ENCODE data around the gene HLA-DQA2. TPM values are rescaled to one million over a fixed set of nuclear protein-coding genes. Genes with fewer than 3 reads are reported as not detected.
"Not testable (repeated sequence)": the region's sequence is repeated elsewhere in the genome, so short reads cannot be mapped to it uniquely, and the experiment has no call there.

HLA-DQA2 gene
- total RNA-seq, 1 experiment from 2014 or later: not detected

DNA sequence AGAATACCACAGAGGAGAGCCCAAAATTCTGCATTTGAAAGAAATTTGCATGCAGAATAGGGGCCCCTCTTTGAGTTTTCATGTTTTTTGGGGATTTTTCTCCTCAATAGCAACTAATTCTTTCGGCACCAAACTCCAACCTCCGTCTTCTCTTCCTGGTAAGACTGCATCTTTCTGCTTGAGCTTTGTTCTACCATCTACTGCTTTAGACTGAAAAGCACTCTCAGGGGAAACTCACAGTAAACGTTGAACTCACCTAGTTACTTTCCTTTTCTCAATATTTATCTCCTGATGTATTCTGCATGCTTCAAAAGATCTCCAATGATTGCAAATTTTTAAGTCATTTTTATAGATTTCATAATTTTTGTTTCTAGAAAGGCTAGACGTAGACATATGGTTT is 37.8 kb upstream of the HLA-DQA2 start:
- H3K18ac ChIP-seq (ENCODE audit: insufficient read length, low read depth, low read length): no peak overlapping the region
- no peak overlapping the region for H2BK20ac ChIP-seq (ENCODE audit: low read depth, low read length, poor library complexity, severe bottlenecking)
- H3K27me3 Mint-ChIP-seq (ENCODE audit: low read depth): no peaks in the 10 kb centered on the region; the same call in 1 of the 2 replicates
- no peak overlapping the region for H2BK5ac ChIP-seq (ENCODE audit: insufficient read length, low read length)
- no peaks in the 10 kb centered on the region for H3K23me2 ChIP-seq (ENCODE audit: insufficient read length, low read depth, low read length, poor library complexity, severe bottlenecking)
- no peak overlapping the region for H4K5ac ChIP-seq (ENCODE audit: insufficient read length, low read depth, low read length)
- no peaks in the 10 kb centered on the region for H3K9me3 ChIP-seq (ENCODE audit: control insufficient read depth, low read depth, low read length)
- no peak overlapping the region for H4K91ac ChIP-seq (ENCODE audit: insufficient read length, low read depth, low read length)
- no peak overlapping the region for H2AFZ ChIP-seq (ENCODE audit: low read length)
- no peaks in the 10 kb centered on the region for H3K27me3 ChIP-seq (ENCODE audit: insufficient read depth, low read length)
- no peaks in the 10 kb centered on the region for H4K20me1 ChIP-seq (ENCODE audit: control insufficient read depth, insufficient read depth, insufficient read length)
- H3K79me2 ChIP-seq (ENCODE audit: insufficient read depth, low read length): no peaks in the 10 kb centered on the region
- no CpG with 5 or more reads among the region's 4 CpGs for WGBS (ENCODE audit: extremely low coverage, insufficient read length, low lambda C conversion rate)
- no peak overlapping the region for H3K9ac ChIP-seq (ENCODE audit: extremely low read depth, insufficient read length, low read length)
- peaks cover 3 to 7% of the 10 kb centered on the region in 2 experiments; a peak in 4 of 5 replicates for H3K9me3 Mint-ChIP-seq
- H3K4me1 ChIP-seq (ENCODE audit: insufficient read depth, low read length): no peaks in the 10 kb centered on the region
- H3T11ph ChIP-seq (ENCODE audit: low read length): no peak overlapping the region
- DNase-seq: no peak
- H3K36me3 Mint-ChIP-seq (ENCODE audit: insufficient read depth in 1 of 3, low read depth in 3 of 3): no peaks in the 10 kb centered on the region; a peak in 1 of 7 replicates
- H2BK120ac ChIP-seq (ENCODE audit: low read depth, low read length, poor library complexity, severe bottlenecking): no peak overlapping the region
- no peaks in the 10 kb centered on the region for H3K79me1 ChIP-seq (ENCODE audit: insufficient read depth, low read depth, low read length, poor library complexity, severe bottlenecking)
- no peak overlapping the region for H3K14ac ChIP-seq (ENCODE audit: insufficient read depth, low read length)
- H3K23ac ChIP-seq (ENCODE audit: insufficient read length, low read depth, low read length): no peak overlapping the region
- no peak overlapping the region for H3K27ac ChIP-seq (ENCODE audit: insufficient read length, low read depth, low read length)
- peaks cover 0 to 3% of the 10 kb centered on the region in 2 experiments; a peak in 2 of 4 replicates for H3K4me1 Mint-ChIP-seq
- no peak overlapping the region for H3K27ac Mint-ChIP-seq
- no peak overlapping the region for H2BK15ac ChIP-seq (ENCODE audit: low read depth, low read length)
- no peak overlapping the region for H3K4ac ChIP-seq (ENCODE audit: low read depth, low read length)
- no peak for TF ChIP-seq CTCF (conservative IDR thresholded peaks at IDR 0.05)
- no peak overlapping the region for H3K56ac ChIP-seq (ENCODE audit: insufficient read length, low read depth, low read length)
- H4K8ac ChIP-seq (replicated peaks; ENCODE audit: insufficient read length, low read depth, low read length): no peak overlapping the region
- H2BK12ac ChIP-seq (ENCODE audit: insufficient read length, low read depth, low read length): no peak overlapping the region
- H3K4me3 Mint-ChIP-seq: no peak overlapping the region
- H2AK5ac ChIP-seq (ENCODE audit: insufficient read length, low read length): no peak overlapping the region
- H3K4me2 ChIP-seq (ENCODE audit: insufficient read depth, insufficient read length, low read length): no peak overlapping the region

GRCh38 chr6:32705164-32705563 is 36.0 kb upstream of the HLA-DQA2 start:
- H4K20me1 ChIP-seq (ENCODE audit: control insufficient read depth, insufficient read depth, insufficient read length); H3K14ac ChIP-seq (ENCODE audit: insufficient read depth, low read length); H4K5ac ChIP-seq (ENCODE audit: insufficient read length, low read depth, low read length); H3T11ph ChIP-seq (ENCODE audit: low read length); H3K18ac ChIP-seq (ENCODE audit: insufficient read length, low read depth, low read length); H3K79me2 ChIP-seq (ENCODE audit: insufficient read depth, low read length); H3K79me1 ChIP-seq (ENCODE audit: insufficient read depth, low read depth, low read length, poor library complexity, severe bottlenecking); H2BK15ac ChIP-seq (ENCODE audit: low read depth, low read length); H3K23ac ChIP-seq (ENCODE audit: insufficient read length, low read depth, low read length); H3K56ac ChIP-seq (ENCODE audit: insufficient read length, low read depth, low read length); H4K8ac ChIP-seq (replicated peaks; ENCODE audit: insufficient read length, low read depth, low read length); H3K36me3 Mint-ChIP-seq (ENCODE audit: insufficient read depth in 1 of 3, low read depth in 3 of 3); H2AFZ ChIP-seq (ENCODE audit: low read length); H3K4me1 ChIP-seq (ENCODE audit: insufficient read depth, low read length); H4K91ac ChIP-seq (ENCODE audit: insufficient read length, low read depth, low read length); H2BK120ac ChIP-seq (ENCODE audit: low read depth, low read length, poor library complexity, severe bottlenecking); H3K9me3 Mint-ChIP-seq; H2BK12ac ChIP-seq (ENCODE audit: insufficient read length, low read depth, low read length); H3K9ac ChIP-seq (ENCODE audit: extremely low read depth, insufficient read length, low read length); H2BK20ac ChIP-seq (ENCODE audit: low read depth, low read length, poor library complexity, severe bottlenecking); H3K4me3 Mint-ChIP-seq; H3K4me2 ChIP-seq (ENCODE audit: insufficient read depth, insufficient read length, low read length); H3K9me3 ChIP-seq (ENCODE audit: control insufficient read depth, low read depth, low read length); H3K4ac ChIP-seq (ENCODE audit: low read depth, low read length); H2AK5ac ChIP-seq (ENCODE audit: insufficient read length, low read length); H3K27ac Mint-ChIP-seq; H3K4me1 Mint-ChIP-seq; H3K27me3 ChIP-seq (ENCODE audit: insufficient read depth, low read length); H2BK5ac ChIP-seq (ENCODE audit: insufficient read length, low read length); H3K23me2 ChIP-seq (ENCODE audit: insufficient read length, low read depth, low read length, poor library complexity, severe bottlenecking); H3K27ac ChIP-seq (ENCODE audit: insufficient read length, low read depth, low read length); H3K27me3 Mint-ChIP-seq (ENCODE audit: low read depth); DNase-seq: not testable (repeated sequence)
- no CpG with 5 or more reads among the region's 3 CpGs for WGBS (ENCODE audit: extremely low coverage, insufficient read length, low lambda C conversion rate)

All from H9 (cell line).